OCI-LY1 (cell line): ENCODE data around the gene GRP.

Experiments
- EZH2 ChIP-seq: fragments of 200-600 bp; sonication (generic), shearing (Covaris generic); IDR thresholded peaks from 2 replicates; pipeline ENCODE4 v1.8.0; 2017; ENCODE audit warnings: borderline replicate concordance, mixed run types, mild to moderate bottlenecking, antibody characterized with exemption, low read length, moderate library complexity, mixed read lengths
- TF ChIP-seq, protein P1 (sequence below): fragments of 200-600 bp; sonication (generic), shearing (Covaris generic); IDR thresholded peaks from 2 replicates; pipeline ENCODE4 v1.5.1; 2017; ENCODE audit warnings: mild to moderate bottlenecking, antibody characterized with exemption, low read length, moderate library complexity, mixed read lengths

GRCh38 chr18:59231114-59231513 is 11.2 kb downstream of the GRP start:
- TF ChIP-seq, protein P1, sequence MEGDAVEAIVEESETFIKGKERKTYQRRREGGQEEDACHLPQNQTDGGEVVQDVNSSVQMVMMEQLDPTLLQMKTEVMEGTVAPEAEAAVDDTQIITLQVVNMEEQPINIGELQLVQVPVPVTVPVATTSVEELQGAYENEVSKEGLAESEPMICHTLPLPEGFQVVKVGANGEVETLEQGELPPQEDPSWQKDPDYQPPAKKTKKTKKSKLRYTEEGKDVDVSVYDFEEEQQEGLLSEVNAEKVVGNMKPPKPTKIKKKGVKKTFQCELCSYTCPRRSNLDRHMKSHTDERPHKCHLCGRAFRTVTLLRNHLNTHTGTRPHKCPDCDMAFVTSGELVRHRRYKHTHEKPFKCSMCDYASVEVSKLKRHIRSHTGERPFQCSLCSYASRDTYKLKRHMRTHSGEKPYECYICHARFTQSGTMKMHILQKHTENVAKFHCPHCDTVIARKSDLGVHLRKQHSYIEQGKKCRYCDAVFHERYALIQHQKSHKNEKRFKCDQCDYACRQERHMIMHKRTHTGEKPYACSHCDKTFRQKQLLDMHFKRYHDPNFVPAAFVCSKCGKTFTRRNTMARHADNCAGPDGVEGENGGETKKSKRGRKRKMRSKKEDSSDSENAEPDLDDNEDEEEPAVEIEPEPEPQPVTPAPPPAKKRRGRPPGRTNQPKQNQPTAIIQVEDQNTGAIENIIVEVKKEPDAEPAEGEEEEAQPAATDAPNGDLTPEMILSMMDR: no peak
- no peak for TF ChIP-seq EZH2
